H1 (cell line): ENCODE results near the gene ZNF530.

Experiments used
- EZH2 ChIP-seq: fragments of 200-600 bp; sonication (generic); IDR thresholded peaks from 2 replicates; pipeline ENCODE4 v1.7.1; 2012; ENCODE audit warnings: low read depth, mild to moderate bottlenecking, moderate library complexity, low read length, inconsistent platforms; ENCODE audit not compliant: severe bottlenecking
- KDM1A ChIP-seq: fragments of 200-600, 300-600 bp; sonication (generic); IDR thresholded peaks from 2 replicates; pipeline ENCODE4 v1.7.1; 2016; ENCODE audit warnings: mild to moderate bottlenecking, low read length, borderline replicate concordance
- NANOG ChIP-seq: IDR thresholded peaks from 2 replicates; pipeline ENCODE4 v1.6.1; 2011; ENCODE audit warnings: low read length, low read depth, mild to moderate bottlenecking, inconsistent platforms; ENCODE audit not compliant: insufficient read depth, poor library complexity, severe bottlenecking
- RAD21 ChIP-seq, 2 experiments: IDR thresholded peaks in 1 of 2; conservative IDR thresholded peaks in 1 of 2; 2 replicates each; pipeline ENCODE4 v1.6.1; 2011; ENCODE audit warnings: low read depth in 2 of 2, low read length in 2 of 2, improper control_type of control experiment in 1 of 2, inconsistent platforms in 1 of 2, mild to moderate bottlenecking in 1 of 2, moderate library complexity in 1 of 2
- TAF1 ChIP-seq: IDR thresholded peaks from 2 replicates; pipeline ENCODE4 v1.6.1; 2011; ENCODE audit warnings: mild to moderate bottlenecking, low read depth, low read length
- TBP ChIP-seq: IDR thresholded peaks from 2 replicates; pipeline ENCODE4 v1.6.1; 2011; ENCODE audit warnings: low read depth, low read length, improper control_type of control experiment
- TF ChIP-seq, protein P1 (sequence below), 3 experiments: IDR thresholded peaks; 1 replicate in 2 of 3; 2 replicates in 1 of 3; pipeline versions ENCODE4 v1.5.1 to v1.6.1; 2011; ENCODE audit warnings: low read length in 3 of 3, mild to moderate bottlenecking in 3 of 3, inconsistent platforms in 2 of 3, low read depth in 1 of 3, moderate library complexity in 1 of 3; ENCODE audit not compliant: insufficient read depth in 1 of 3; ENCODE audit errors: control extremely low read depth in 1 of 3

DNA sequence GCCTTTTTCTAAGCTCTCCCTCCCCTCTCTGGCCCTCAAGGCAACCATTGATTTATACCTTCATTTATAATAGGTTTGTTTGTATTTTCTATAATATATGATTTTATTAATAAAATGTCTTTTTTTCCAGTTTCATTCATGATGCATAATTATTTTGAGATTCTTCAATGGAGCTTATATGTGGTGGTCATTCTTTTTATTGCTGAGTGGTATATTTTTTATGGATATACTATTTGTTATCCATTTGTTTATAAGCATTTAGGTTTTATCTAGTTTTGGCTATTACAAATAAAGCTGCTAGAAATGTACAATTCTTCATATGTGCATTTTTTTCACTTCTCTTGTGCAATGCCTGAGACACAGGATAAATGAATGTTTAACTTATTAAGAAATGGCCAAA, 44.0 kb downstream of the ZNF530 start:
- TF ChIP-seq TBP (no peak), EZH2 (no peak), TAF1 (no peak), NANOG (no peak), KDM1A (no peak), RAD21 (IDR thresholded peaks at IDR 0.05 in 1 of 2, conservative IDR thresholded peaks at IDR 0.05 in 1 of 2; ENCODE audit: low read depth in 2 of 2, low read length in 2 of 2) (no peak)
- TF ChIP-seq, protein P1, sequence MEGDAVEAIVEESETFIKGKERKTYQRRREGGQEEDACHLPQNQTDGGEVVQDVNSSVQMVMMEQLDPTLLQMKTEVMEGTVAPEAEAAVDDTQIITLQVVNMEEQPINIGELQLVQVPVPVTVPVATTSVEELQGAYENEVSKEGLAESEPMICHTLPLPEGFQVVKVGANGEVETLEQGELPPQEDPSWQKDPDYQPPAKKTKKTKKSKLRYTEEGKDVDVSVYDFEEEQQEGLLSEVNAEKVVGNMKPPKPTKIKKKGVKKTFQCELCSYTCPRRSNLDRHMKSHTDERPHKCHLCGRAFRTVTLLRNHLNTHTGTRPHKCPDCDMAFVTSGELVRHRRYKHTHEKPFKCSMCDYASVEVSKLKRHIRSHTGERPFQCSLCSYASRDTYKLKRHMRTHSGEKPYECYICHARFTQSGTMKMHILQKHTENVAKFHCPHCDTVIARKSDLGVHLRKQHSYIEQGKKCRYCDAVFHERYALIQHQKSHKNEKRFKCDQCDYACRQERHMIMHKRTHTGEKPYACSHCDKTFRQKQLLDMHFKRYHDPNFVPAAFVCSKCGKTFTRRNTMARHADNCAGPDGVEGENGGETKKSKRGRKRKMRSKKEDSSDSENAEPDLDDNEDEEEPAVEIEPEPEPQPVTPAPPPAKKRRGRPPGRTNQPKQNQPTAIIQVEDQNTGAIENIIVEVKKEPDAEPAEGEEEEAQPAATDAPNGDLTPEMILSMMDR (IDR thresholded peaks at IDR 0.05; ENCODE audit: control extremely low read depth in 1 of 3, insufficient read depth in 1 of 3, low read depth in 1 of 3, low read length in 3 of 3) = no peak
